HS-5 (cell line): Measurements from ENCODE around the gene PRKN.

ENCODE experiments used
- DNase-seq: peaks from one replicate; pipeline ENCODE4 v3.0.0-alpha.2; 2012; ENCODE audit warnings: low read depth

PRKN gene

DNA sequence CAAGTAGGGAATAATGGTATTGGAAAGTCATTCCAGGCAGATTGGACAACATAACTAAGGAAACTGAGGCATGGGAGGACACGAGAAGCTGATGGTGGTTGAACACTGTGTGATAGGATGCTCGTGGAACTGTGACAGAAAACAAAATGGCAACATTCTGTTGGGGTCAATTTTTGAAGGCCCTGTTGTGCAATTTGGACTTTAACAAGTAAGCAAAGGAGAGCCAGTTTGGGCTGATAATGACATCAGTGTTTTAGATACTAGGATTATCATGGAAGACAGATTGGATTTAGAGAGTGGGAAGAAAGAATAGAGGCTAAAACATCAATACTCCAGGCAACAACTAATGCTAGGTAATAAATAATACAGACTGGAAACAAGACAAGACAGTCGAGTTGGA, 53.1 kb downstream of the PRKN start:
- no peak for DNase-seq

DNA sequence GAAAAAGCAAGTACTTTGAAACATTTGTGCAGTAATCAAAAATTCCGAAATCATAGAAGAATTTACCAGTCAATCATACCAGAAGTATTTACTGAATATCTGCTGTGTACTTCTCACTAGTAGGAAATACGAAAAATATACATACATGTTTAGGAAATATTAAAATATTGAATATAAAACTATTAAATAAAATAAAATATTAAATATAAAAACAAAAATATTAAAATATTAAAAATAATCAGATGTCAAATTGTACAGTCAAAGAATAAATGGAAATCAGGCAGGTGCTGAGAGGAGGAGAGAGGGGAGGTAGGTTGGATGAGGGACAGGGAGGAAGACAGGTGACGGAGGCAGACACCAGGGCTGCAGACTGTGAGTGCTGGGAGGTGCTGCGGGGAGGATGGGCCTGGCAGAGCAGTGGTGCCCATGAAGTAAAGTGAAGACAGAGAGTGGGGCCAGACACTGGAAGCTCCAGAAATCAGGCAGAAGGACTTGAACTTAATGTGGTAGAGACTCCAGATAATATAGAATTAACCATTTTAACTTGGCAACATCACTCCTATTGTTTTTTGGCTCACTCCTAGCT, 55.9 kb downstream of the PRKN start:
- no peak for DNase-seq

GRCh38 chr6:162670345-162670744, 57.2 kb downstream of the PRKN start:
- no peak for DNase-seq

DNA sequence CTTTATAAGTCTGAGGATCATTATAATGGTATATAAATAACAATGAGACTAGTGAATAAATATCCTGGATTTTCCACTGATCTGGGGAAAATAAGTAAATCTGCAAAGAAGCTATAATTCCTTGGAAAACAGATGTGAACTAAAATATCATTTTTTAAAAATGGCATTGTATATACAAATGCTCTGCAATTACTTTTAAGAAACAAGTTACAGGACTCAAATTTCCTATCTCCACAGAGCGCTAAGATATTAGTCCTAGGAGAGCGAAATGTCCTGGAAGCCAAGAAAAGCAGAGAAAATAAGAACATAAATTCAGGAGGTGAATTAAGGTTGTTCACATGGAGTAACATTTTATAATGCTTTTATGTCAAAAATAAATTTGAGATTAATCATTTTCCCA, 61.3 kb downstream of the PRKN start:
- no peak for DNase-seq

GRCh38 chr6:162653808-162654207, 73.8 kb downstream of the PRKN start:
- no peak for DNase-seq

DNA sequence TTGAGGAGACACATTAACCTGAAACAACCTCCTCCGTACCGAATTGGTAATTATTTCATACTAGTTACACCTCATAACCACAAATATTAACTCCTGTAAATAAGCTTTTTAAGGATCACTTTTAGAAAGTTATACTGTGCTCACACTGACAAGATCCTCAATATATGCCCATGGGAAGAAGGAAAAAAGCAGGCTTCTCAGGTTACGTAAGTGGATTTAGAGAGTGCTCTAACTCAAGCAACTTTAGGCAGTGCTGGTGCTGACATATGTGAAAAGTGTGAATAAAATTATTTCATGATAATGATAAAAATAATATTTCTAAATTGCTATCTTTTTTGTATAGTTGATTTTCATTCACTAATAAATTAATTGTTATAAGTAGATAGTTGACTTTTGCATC, 76.1 kb downstream of the PRKN start:
- no peak for DNase-seq

- DNase-seq, result no peak
These were observed 78.3 kb downstream of the PRKN start for GRCh38 chr6:162649271-162649670.

DNA sequence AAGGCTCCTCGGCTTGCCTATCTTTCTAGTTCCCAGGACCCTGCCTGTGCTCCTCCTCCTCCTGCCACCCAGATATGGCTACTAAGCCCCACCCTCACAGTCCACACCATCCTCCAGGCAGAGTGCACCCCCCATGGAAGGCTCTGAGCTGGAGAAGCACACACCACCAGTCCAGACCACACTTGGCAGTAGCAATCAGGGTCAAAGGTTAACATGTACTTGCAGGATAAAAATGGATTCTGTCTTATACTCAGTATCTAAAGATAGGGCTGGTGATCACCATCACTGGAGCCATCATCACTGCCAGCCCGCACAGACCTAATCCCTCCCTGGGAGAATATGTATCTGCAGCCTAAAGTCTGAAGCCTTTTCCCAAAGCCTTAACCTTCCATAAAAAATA, 83.4 kb downstream of the PRKN start:
- no peak for DNase-seq

DNA sequence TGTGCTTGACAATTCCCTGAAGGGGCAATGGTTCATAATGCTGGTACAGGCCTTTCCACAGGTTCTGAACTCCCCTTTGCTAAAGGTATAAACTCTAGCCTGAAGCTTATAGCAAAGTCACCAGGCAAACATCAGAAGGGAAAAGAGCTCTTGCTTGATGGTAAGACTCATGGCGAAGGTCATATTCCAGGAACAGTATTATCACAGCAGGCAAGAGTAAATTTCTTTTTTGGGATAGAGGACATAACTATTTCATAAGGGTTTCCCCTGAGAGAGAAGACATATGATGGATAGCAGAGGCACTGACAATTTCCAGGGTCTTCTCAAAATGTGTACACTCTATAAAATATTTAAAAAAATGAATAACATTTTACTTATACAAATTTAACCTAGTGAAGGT, 86.8 kb downstream of the PRKN start:
- DNase-seq, result no peak

GRCh38 chr6:162639951-162640350, 87.6 kb downstream of the PRKN start:
- no peak for DNase-seq

- DNase-seq, result no peak
These were observed 88.5 kb downstream of the PRKN start for GRCh38 chr6:162638931-162639574.

GRCh38 chr6:162637317-162637716, 90.2 kb downstream of the PRKN start:
- no peak for DNase-seq

DNA sequence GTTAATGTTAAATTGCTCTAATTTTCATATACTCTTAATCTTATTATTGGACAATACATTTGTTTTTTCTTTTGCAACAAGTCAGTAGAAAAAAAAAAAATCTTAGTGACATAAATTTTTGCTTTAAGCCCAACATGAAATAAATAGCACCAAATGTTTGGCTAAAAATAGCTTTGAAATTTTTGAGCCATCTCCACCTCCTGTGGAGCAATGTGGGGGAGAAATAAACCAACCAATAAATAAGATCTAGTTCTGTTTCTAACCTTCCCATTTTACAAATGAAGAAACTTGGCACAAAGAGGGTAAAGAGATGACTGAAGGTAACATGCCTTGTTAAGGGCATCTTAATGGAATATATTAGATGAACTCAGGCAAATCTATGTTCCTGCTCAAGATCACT, 91.4 kb downstream of the PRKN start:
- DNase-seq, result no peak

DNA sequence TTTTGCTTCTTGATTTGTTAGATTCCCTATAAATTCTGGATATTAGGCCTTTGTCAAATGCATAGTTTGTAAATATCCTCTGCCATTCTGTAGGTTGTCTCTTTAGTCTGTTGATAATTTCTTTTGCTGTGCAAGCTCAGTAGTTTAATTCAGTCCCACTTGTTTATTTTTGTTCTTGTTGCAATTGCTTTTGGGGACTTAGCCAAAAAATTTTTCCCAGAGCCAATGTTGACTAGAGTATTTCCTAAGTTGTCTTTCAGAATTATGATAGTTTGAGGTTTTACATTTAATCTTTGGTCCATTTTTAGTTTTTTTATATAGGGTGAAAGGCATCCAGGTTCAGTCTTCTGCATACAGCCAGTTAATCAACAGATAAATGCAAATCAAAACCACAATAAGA, 96.0 kb downstream of the PRKN start:
- DNase-seq, result no peak

DNA sequence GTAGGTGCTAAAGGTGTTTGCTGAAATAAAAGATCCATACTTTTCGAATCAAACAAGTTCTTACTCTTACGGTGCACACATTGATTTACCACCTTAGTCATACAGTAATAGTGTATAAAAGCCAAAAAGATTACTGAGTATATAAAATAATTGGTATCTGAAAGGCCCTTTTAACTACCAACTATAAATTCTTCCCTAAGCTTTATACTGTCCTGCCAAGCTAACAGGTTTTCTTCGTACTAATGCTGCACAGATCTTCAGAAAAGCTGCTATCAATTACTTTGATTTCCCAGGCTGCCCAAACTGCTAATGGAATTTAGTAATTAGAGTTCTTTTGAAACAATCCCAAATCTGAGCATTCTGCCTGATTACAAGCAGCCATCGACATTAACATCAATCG, 97.5 kb downstream of the PRKN start:
- DNase-seq, result no peak

- no peak for DNase-seq
These were observed 99.7 kb downstream of the PRKN start for GRCh38 chr6:162627825-162628224.

DNA sequence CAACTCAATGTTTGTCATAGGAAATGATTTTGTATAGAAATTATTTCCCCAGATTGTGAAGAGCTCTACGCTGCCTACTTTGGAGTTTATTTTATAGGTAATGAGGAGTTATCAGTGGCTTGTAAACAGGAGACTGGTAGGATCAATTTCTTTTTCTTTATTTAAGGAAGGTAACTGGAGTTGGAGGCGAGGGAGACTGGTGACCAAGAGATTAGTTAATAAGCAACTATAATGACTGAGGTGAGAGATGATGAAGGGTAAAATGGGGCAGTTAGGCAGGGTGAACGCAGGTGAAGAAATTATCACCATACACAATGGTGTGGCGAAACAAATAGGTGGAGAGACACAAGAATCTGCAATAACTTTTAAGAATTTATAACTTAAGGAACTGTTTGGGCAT, 100.2 kb downstream of the PRKN start:
- no peak for DNase-seq

- no peak for DNase-seq
These were observed 100.7 kb downstream of the PRKN start for GRCh38 chr6:162626869-162627268.

- no peak for DNase-seq
These were observed 101.6 kb downstream of the PRKN start for GRCh38 chr6:162625846-162626540.

DNA sequence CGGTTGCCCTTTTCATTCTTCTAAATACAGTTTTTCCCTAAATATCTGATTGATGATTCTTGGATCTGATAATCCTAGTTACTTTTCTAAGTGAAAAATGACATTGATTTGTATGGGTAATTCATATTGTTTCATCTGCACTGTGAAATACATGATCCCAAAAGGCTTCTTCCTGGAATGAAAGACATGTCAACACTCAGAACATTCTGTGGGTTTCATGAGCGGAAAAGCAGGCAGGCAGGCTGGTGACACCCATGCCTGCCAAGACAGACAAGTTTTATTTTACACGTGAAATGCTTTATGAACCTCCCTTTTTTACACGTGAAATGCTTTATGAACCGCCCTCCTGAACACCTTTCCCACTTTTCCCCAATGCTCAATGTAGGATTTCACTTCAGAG, 105.0 kb downstream of the PRKN start:
- no peak for DNase-seq

- peak; percentile 13 for DNase-seq
These were observed 106.3 kb downstream of the PRKN start for GRCh38 chr6:162621246-162621645.

GRCh38 chr6:162620073-162620472, 107.5 kb downstream of the PRKN start:
- DNase-seq, result no peak

GRCh38 chr6:162618448-162619002, 109.0 kb downstream of the PRKN start:
- no peak for DNase-seq
